H1 (cell line): ENCODE results near the gene DOK6. TPM values are rescaled to one million over a fixed set of nuclear protein-coding genes. Genes with fewer than 3 reads are reported as not detected.
A peak's percentile ranks its signal among the peaks of the same experiment; 100 is the strongest.

ENCODE experiments used
- CTCF ChIA-PET: fragments of 300-600 bp; sonication (Branson Sonifier 250); formaldehyde crosslinking; loops from one replicate; lab custom pipeline; 2021; ENCODE audit not compliant: partially characterized antibody; lab: Charles Lee
- POLR2A ChIA-PET: fragments of 300-600 bp; sonication (Branson Sonifier 250); formaldehyde crosslinking; loops from one replicate; lab custom pipeline; 2021; ENCODE audit warnings: inconsistent platforms; ENCODE audit not compliant: partially characterized antibody; lab: Charles Lee
- DNase-seq, 2 experiments: peaks; one replicate each; pipeline versions ENCODE4 v3.0.0 to v3.0.0-alpha.2; 2010 to 2022; ENCODE audit warnings: low spot score in 2 of 2, low read depth in 1 of 2, mixed read lengths in 1 of 2
- FAIRE-seq: peaks from 2 replicates; lab custom pipeline; 2011; peaks lifted over from hg19 to GRCh38; lab: Jason Lieb, UNC
- H2AFZ ChIP-seq: 2 replicates; pipeline ENCODE4 v1.8.1; 2012; ENCODE audit warnings: low read length, inconsistent platforms
- H2AK5ac ChIP-seq: 2 replicates; pipeline ENCODE4 v1.6.1; 2013; ENCODE audit warnings: low read depth, low read length
- H2BK120ac ChIP-seq: replicated peaks from 2 replicates; pipeline ENCODE3; 2013; ENCODE audit warnings: low read depth, low read length, inconsistent platforms
- H2BK12ac ChIP-seq: 2 replicates; pipeline ENCODE4 v1.6.1; 2013; ENCODE audit warnings: low read depth, low read length
- H2BK15ac ChIP-seq: 2 replicates; pipeline ENCODE4 v1.6.1; 2013; ENCODE audit warnings: low read length
- H2BK20ac ChIP-seq: 2 replicates; pipeline ENCODE4 v1.6.1; 2013; ENCODE audit warnings: low read length
- H2BK5ac ChIP-seq: 2 replicates; pipeline ENCODE4 v1.6.1; 2013; ENCODE audit warnings: low read depth, low read length
- H3K14ac ChIP-seq: 2 replicates; pipeline ENCODE4 v1.6.1; 2013; ENCODE audit warnings: inconsistent platforms; ENCODE audit not compliant: insufficient read length
- H3K18ac ChIP-seq: 2 replicates; pipeline ENCODE4 v1.6.1; 2013; ENCODE audit warnings: low read length; ENCODE audit errors: extremely low read depth
- H3K23ac ChIP-seq: 2 replicates; pipeline ENCODE4 v1.6.1; 2013; ENCODE audit warnings: inconsistent platforms; ENCODE audit not compliant: insufficient read length
- H3K23me2 ChIP-seq: 2 replicates; pipeline ENCODE4 v1.6.1; 2013; ENCODE audit warnings: low read depth, low read length
- H3K27ac ChIP-seq: 2 replicates; pipeline ENCODE4 v1.6.1; 2011; ENCODE audit warnings: low read depth, low read length, inconsistent platforms
- H3K27me3 ChIP-seq, 4 experiments: replicated peaks in 1 of 4; 1 replicate in 1 of 4; 2 replicates in 3 of 4; pipeline versions ENCODE4 v1.6.1 to v1.8.1; 2011 to 2013; ENCODE audit warnings: low read length in 3 of 4, mild to moderate bottlenecking in 3 of 4, inconsistent platforms in 2 of 4, mixed read lengths in 2 of 4, moderate library complexity in 1 of 4; ENCODE audit not compliant: control insufficient read depth in 3 of 4, insufficient read depth in 3 of 4; ENCODE audit errors: extremely low read depth in 1 of 4
- H3K36me3 ChIP-seq, 4 experiments: 2 replicates each; pipeline versions ENCODE4 v1.6.1 to v1.8.1; 2011 to 2013; ENCODE audit warnings: mild to moderate bottlenecking in 4 of 4, low read length in 3 of 4, moderate library complexity in 2 of 4, control low read depth in 1 of 4, inconsistent platforms in 1 of 4; ENCODE audit not compliant: insufficient read depth in 4 of 4, control insufficient read depth in 2 of 4
- H3K4ac ChIP-seq: replicated peaks from 2 replicates; pipeline ENCODE3; 2013; ENCODE audit warnings: low read length, low read depth, mixed read lengths, inconsistent platforms; ENCODE audit not compliant: insufficient read length
- H3K4me1 ChIP-seq, 4 experiments: replicated peaks in 1 of 4; 1 replicate in 1 of 4; 2 replicates in 3 of 4; pipeline versions ENCODE4 v1.6.1 to v1.8.1; 2011 to 2013; ENCODE audit warnings: low read length in 3 of 4, inconsistent platforms in 2 of 4, mixed read lengths in 1 of 4; ENCODE audit not compliant: insufficient read depth in 4 of 4, control insufficient read depth in 3 of 4
- H3K4me2 ChIP-seq, 2 experiments: 2 replicates each; pipeline versions ENCODE4 v1.6.1 to v1.8.1; 2011 to 2013; ENCODE audit warnings: low read depth in 2 of 2, low read length in 2 of 2, control low read depth in 1 of 2, inconsistent platforms in 1 of 2, mild to moderate bottlenecking in 1 of 2; ENCODE audit not compliant: insufficient read depth in 1 of 2
- H3K4me3 ChIP-seq, 4 experiments: fragments of 200-600, 300-600 bp in 1 of 4; sonication (generic), shearing (Covaris generic), sonication (Bioruptor Twin) in 1 of 4; 2 replicates each; pipeline versions ENCODE4 v1.5.1 to v1.8.1; 2011 to 2016; ENCODE audit warnings: low read length in 4 of 4, low read depth in 3 of 4, control low read depth in 2 of 4, inconsistent platforms in 2 of 4, mild to moderate bottlenecking in 2 of 4, mixed read lengths in 1 of 4, moderate library complexity in 1 of 4; ENCODE audit not compliant: insufficient read depth in 2 of 4; ENCODE audit errors: extremely low read depth in 1 of 4
- H3K56ac ChIP-seq: replicated peaks from 2 replicates; pipeline ENCODE3; 2013; ENCODE audit warnings: low read depth, mild to moderate bottlenecking, mixed read lengths, low read length, inconsistent platforms; ENCODE audit not compliant: insufficient read length
- H3K79me1 ChIP-seq: 2 replicates; pipeline ENCODE4 v1.6.1; 2013; ENCODE audit warnings: low read depth, low read length, control low read depth
- H3K79me2 ChIP-seq, 2 experiments: 2 replicates each; pipeline versions ENCODE4 v1.6.1 to v1.8.1; 2012 to 2013; ENCODE audit warnings: low read length in 2 of 2, mild to moderate bottlenecking in 2 of 2, inconsistent platforms in 1 of 2; ENCODE audit not compliant: insufficient read depth in 2 of 2, control insufficient read depth in 1 of 2
- H3K9ac ChIP-seq, 4 experiments: replicated peaks in 1 of 4; 1 replicate in 1 of 4; 2 replicates in 3 of 4; pipeline versions ENCODE4 v1.6.1 to v1.8.1; 2011 to 2013; ENCODE audit warnings: low read depth in 3 of 4, low read length in 3 of 4, control low read depth in 2 of 4, mild to moderate bottlenecking in 2 of 4, moderate library complexity in 2 of 4, inconsistent platforms in 1 of 4; ENCODE audit errors: extremely low read depth in 1 of 4
- H3K9me3 ChIP-seq, 2 experiments: 2 replicates each; pipeline versions ENCODE4 v1.6.1 to v1.8.1; 2012 to 2013; ENCODE audit warnings: mild to moderate bottlenecking in 2 of 2, moderate library complexity in 2 of 2, control low read depth in 1 of 2, inconsistent platforms in 1 of 2, low read depth in 1 of 2, low read length in 1 of 2, mixed read lengths in 1 of 2; ENCODE audit not compliant: insufficient read depth in 2 of 2
- H4K20me1 ChIP-seq, 2 experiments: replicated peaks in 1 of 2; 2 replicates each; pipeline versions ENCODE3 to v1.8.1; 2011 to 2013; ENCODE audit warnings: inconsistent platforms in 2 of 2, low read length in 2 of 2, mild to moderate bottlenecking in 1 of 2; ENCODE audit not compliant: insufficient read depth in 2 of 2, control insufficient read depth in 1 of 2
- H4K5ac ChIP-seq: 2 replicates; pipeline ENCODE4 v1.6.1; 2013; ENCODE audit warnings: low read length, low read depth, mixed read lengths, inconsistent platforms; ENCODE audit not compliant: insufficient read length
- H4K8ac ChIP-seq: 2 replicates; pipeline ENCODE4 v1.8.0; 2013; ENCODE audit warnings: mild to moderate bottlenecking, moderate library complexity, low read length, inconsistent platforms; ENCODE audit not compliant: insufficient read depth; ENCODE audit errors: extremely low read depth
- H4K91ac ChIP-seq: replicated peaks from 2 replicates; pipeline ENCODE3; 2013; ENCODE audit warnings: low read length, mixed read lengths, inconsistent platforms; ENCODE audit not compliant: insufficient read length
- BRCA1 ChIP-seq: IDR thresholded peaks from 2 replicates; pipeline ENCODE4 v1.6.1; 2012; ENCODE audit warnings: low read depth, low read length, improper control_type of control experiment
- EZH2 ChIP-seq: fragments of 200-600 bp; sonication (generic); IDR thresholded peaks from 2 replicates; pipeline ENCODE4 v1.7.1; 2012; ENCODE audit warnings: low read depth, mild to moderate bottlenecking, moderate library complexity, low read length, inconsistent platforms; ENCODE audit not compliant: severe bottlenecking
- HDAC2 ChIP-seq, 2 experiments: fragments of 300-600 bp in 1 of 2; sonication (generic) in 1 of 2; IDR thresholded peaks; 2 replicates each; pipeline ENCODE4 v1.6.1; 2011 to 2012; ENCODE audit warnings: low read depth in 2 of 2, low read length in 2 of 2, mild to moderate bottlenecking in 2 of 2, moderate library complexity in 2 of 2, borderline replicate concordance in 1 of 2, inconsistent platforms in 1 of 2
- KDM1A ChIP-seq: fragments of 200-600, 300-600 bp; sonication (generic); IDR thresholded peaks from 2 replicates; pipeline ENCODE4 v1.7.1; 2016; ENCODE audit warnings: mild to moderate bottlenecking, low read length, borderline replicate concordance
- WGBS, 2 experiments: shearing (Covaris generic) in 1 of 2; methylation state at CpG; one replicate each; pipeline versions ENCODE4 v1.1.6 to v1.1.7; 2013 to 2015; ENCODE audit warnings: low lambda C conversion rate in 2 of 2, mixed read lengths in 2 of 2, inconsistent platforms in 1 of 2, low coverage in 1 of 2, missing lambda C conversion rate in 1 of 2; ENCODE audit not compliant: insufficient replicate concordance in 2 of 2, insufficient coverage in 1 of 2, insufficient read length in 1 of 2; ENCODE audit errors: extremely low coverage in 1 of 2, missing lambda C conversion rate in 1 of 2; 5-methylcytosine and 5-hydroxymethylcytosine counted together
- polyA plus RNA-seq, 7 experiments: library from polyadenylated mRNA; depleted of rRNA in 3 of 7; stranded (reverse) in 5 of 7; unstranded in 2 of 7; fragments of >200 nt in 5 of 7; fragments of 200-250 nt in 2 of 7; gene quantifications; 1 replicate in 5 of 7; 2 replicates in 1 of 7; 4 replicates in 1 of 7; pipeline versions ENCODE4 v1.2.1 to v1.2.3, GENCODE V29; 2011 to 2013; ENCODE audit warnings: missing spikeins in 2 of 7, mixed read lengths in 2 of 7
- total RNA-seq: library from RNA; stranded (reverse); fragmentation: NEBNext Ultra II Directional; extraction: Animal tissue kit (Norgen Biotek cat#: 25700); gene quantifications from 2 replicates; pipeline ENCODE4 v1.2.1, GENCODE V29; 2021

DOK6 gene
- total and polyA plus RNA-seq, 2 of the 8 experiments (the other 6 are each of a cell fraction or from before 2014, with no cell fraction given) = 0.33 to 0.50 TPM

DNA sequence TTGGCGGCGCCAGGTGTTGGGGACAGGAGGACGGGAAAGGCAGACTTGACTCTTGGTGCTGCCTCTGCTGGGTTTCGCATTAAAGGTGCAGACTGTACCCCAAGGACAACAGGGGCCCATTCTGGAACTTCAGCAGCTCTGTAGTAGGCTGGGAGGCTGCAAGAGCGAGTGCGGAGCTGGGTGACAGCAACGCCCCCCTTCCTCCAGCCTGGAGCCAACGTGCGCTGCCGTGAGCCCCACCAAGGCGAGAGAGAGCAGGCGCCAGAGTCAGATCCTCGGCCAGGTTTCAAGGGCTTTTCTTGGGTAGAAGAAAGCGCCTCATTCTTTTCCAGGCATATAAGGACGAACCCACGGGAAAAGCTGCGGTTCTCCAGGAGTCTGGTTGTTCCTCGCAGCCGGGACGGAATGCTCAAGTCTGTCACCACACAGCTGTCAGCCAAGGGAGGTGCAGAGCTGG lies 1.9 kb downstream of the DOK6 start:
- Histone ChIP-seq H4K5ac (no peak overlapping the region), H4K8ac (no peak overlapping the region), H3K9me3 (no peaks in the 10 kb centered on the region), H3K14ac (no peak overlapping the region), H2BK12ac (no peak overlapping the region), H2BK15ac (no peak overlapping the region), H3K27me3 (peaks cover 20 to 32% (median 28%) of the 10 kb centered on the region in 4 experiments), H3K4me2 (peak overlapping the region; percentile 91 to 100), H2BK5ac (no peak overlapping the region), H3K23ac (no peak overlapping the region), H4K20me1 (no peaks in the 10 kb centered on the region), H3K79me2 (no peaks in the 10 kb centered on the region), H2AK5ac (no peak overlapping the region), H3K36me3 (no peaks in the 10 kb centered on the region), H3K56ac (no peak overlapping the region), H3K27ac (no peak overlapping the region), H2AFZ (peak overlapping the region; percentile 73), H3K79me1 (no peaks in the 10 kb centered on the region), H3K23me2 (peaks cover 21% of the 10 kb centered on the region), H3K18ac (no peak overlapping the region), H2BK120ac (no peak overlapping the region), H3K4me3 (peak overlapping the region; percentile 9 to 81 (median 52); a peak in 6 of 8 replicates), H3K4ac (no peak overlapping the region), H4K91ac (no peak overlapping the region), H3K9ac (no peak overlapping the region), H3K4me1 (peaks cover 2 to 9% (median 6%) of the 10 kb centered on the region in 4 experiments; a peak in 6 of 7 replicates), H2BK20ac (no peak overlapping the region)
- CTCF ChIA-PET = interaction anchor here (1.0 to 1.9 kb wide), 4 partner anchors 8 to 474 kb away, joined by 3 to 4 read pairs (median 4); no protein-coding TSS in a partner anchor
- peak in 1 of 2 experiments; percentile 58 for DNase-seq
- POLR2A ChIA-PET = no interaction called here
- WGBS, 2 experiments = 10% methylated on average over 14 of the region's 20 CpGs; no CpG with 5 or more reads in 1 of the 2 experiments
- no peak for FAIRE-seq
- TF ChIP-seq BRCA1 = no peak
- peak; percentile 43 for TF ChIP-seq EZH2
- no peak for TF ChIP-seq HDAC2 (IDR thresholded peaks at IDR 0.05; ENCODE audit: borderline replicate concordance in 1 of 2, low read depth in 2 of 2, low read length in 2 of 2)
- TF ChIP-seq KDM1A = no peak
